A673 (cell line): ENCODE measurements around the gene VPS29. TPM values are rescaled to one million over a fixed set of nuclear protein-coding genes. Genes with fewer than 3 reads are reported as not detected.
A peak's percentile ranks its signal among the peaks of the same experiment; 100 is the strongest.

Experiments used
- BruUV-seq: library from RNA; stranded (reverse); fragments of 400-500 nt; replicated peaks from 2 replicates; lab custom pipeline; 2021; lab: Mats Ljungman, UMichigan
- CTCF ChIA-PET: fragments of 300-600 bp; sonication (Branson Sonifier 250); formaldehyde crosslinking; loops from one replicate; lab custom pipeline; 2022; ENCODE audit warnings: antibody characterized with exemption; lab: Charles Lee
- POLR2A ChIA-PET: fragments of 300-600 bp; sonication (Branson Sonifier 250); formaldehyde crosslinking; loops from one replicate; lab custom pipeline; 2022; ENCODE audit warnings: antibody characterized with exemption; ENCODE audit not compliant: low non-redundant PET; lab: Charles Lee
- DNase-seq: peaks from one replicate; pipeline ENCODE4 v3.0.0-alpha.2; 2015; ENCODE audit warnings: low spot score
- H3K27ac ChIP-seq: fragments of 200-600 bp; sonication (generic); 2 replicates; pipeline ENCODE4 v1.5.1; 2016; ENCODE audit warnings: mixed run types, low read depth, mild to moderate bottlenecking, mixed read lengths, antibody characterized with exemption, low read length; ENCODE audit not compliant: poor library complexity, severe bottlenecking
- H3K27me3 ChIP-seq: fragments of 200-600 bp; sonication (generic); replicated peaks from 2 replicates; pipeline ENCODE4 v1.6.1; 2017; ENCODE audit warnings: mixed run types, low read depth, mild to moderate bottlenecking, mixed read lengths, antibody characterized with exemption, low read length; ENCODE audit not compliant: insufficient read depth, poor library complexity
- H3K36me3 ChIP-seq: fragments of 200-600 bp; sonication (generic); 2 replicates; pipeline ENCODE4 v1.6.1; 2016; ENCODE audit warnings: mixed run types, mild to moderate bottlenecking, mixed read lengths, antibody characterized with exemption, low read length; ENCODE audit not compliant: insufficient read depth, poor library complexity, severe bottlenecking
- H3K4me1 ChIP-seq: fragments of 200-600 bp; sonication (generic); 2 replicates; pipeline ENCODE4 v1.6.1; 2017; ENCODE audit warnings: mixed run types, mild to moderate bottlenecking, mixed read lengths, antibody characterized with exemption, low read length; ENCODE audit not compliant: insufficient read depth, poor library complexity, severe bottlenecking
- H3K4me3 ChIP-seq: fragments of 200-600 bp; sonication (generic); 2 replicates; pipeline ENCODE4 v1.5.1; 2016; ENCODE audit warnings: low read depth, mixed run types, mild to moderate bottlenecking, mixed read lengths, low read length; ENCODE audit not compliant: poor library complexity, severe bottlenecking
- H3K9me3 ChIP-seq: fragments of 200-600 bp; sonication (generic); 2 replicates; pipeline ENCODE4 v1.6.1; 2016; ENCODE audit warnings: mixed run types, low read depth, mild to moderate bottlenecking, mixed read lengths, antibody characterized with exemption, low read length; ENCODE audit not compliant: poor library complexity, severe bottlenecking
- EZH2 ChIP-seq: fragments of 200-600 bp; sonication (generic); IDR thresholded peaks from 2 replicates; pipeline ENCODE4 v1.6.1; 2017; ENCODE audit warnings: borderline replicate concordance, low read depth, mild to moderate bottlenecking, mixed read lengths, antibody characterized with exemption, low read length; ENCODE audit not compliant: poor library complexity, severe bottlenecking
- intact Hi-C: fragments of 100-400 bp; cut with micrococcal nuclease; formaldehyde crosslinking; loops from one replicate; pipeline ENCODE4 v1.10.0; 2022; ENCODE audit not compliant: unreplicated experiment
- total RNA-seq: library from RNA; stranded (reverse); gene quantifications from 2 replicates; pipeline ENCODE4 v1.2.3, GENCODE V29; 2021
- TF ChIP-seq, protein P1 (sequence below): fragments of 300-800, 200-600 bp; sonication (generic); conservative IDR thresholded peaks from 2 replicates; pipeline ENCODE4 v1.5.1; 2017; ENCODE audit warnings: low read depth, mild to moderate bottlenecking, antibody characterized with exemption, low read length, moderate library complexity, mixed read lengths

The VPS29 gene
- total RNA-seq, 1 experiment from 2014 or later = 147 TPM

DNA sequence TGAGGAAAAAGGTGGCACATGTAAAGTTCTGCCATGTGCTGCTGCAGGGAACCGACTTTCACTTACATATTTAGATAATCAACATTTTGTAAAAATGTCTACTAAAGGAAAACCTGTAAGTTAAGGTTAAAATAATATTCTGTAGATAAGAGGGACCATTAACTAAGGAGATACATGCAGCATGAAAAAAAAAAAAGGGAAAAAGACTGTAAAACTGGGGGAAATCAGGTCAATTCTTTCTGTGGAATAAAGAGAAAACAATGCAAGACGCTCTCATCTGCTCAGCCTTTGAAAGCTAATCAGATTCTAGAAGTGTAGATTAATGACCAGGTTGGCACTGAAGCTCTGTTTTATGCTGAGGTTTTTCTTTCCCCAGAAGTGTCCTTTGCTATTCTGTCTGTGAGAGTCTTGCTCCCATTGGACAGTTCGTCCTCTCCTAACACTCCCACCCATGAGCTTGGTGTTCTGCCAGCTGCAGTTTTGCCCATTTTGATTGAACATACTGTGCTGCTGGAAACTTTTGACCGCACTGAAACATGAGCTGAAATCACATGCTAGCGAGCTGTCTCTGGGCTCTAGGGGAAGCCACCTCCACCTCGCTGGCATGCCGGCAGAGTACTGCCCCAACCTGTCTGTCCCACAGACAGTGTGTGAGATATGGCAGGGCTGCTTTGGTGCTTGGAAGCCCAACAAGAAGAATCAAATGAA, 41.5 kb upstream of the VPS29 start:
- H3K9me3 ChIP-seq = no peaks in the 10 kb centered on the region
- H3K4me3 ChIP-seq = no peak overlapping the region
- ChIA-PET POLR2A (no interaction called here), CTCF (interaction anchor here (0.9 kb wide), 1 partner anchor 9 kb away, joined by 3 read pairs; no protein-coding TSS in a partner anchor)
- TSS peak; percentile 9 for BruUV-seq
- H3K27me3 ChIP-seq = no peaks in the 10 kb centered on the region
- H3K4me1 ChIP-seq = peaks cover 50% of the 10 kb centered on the region
- no peak for TF ChIP-seq EZH2
- TF ChIP-seq, protein P1, sequence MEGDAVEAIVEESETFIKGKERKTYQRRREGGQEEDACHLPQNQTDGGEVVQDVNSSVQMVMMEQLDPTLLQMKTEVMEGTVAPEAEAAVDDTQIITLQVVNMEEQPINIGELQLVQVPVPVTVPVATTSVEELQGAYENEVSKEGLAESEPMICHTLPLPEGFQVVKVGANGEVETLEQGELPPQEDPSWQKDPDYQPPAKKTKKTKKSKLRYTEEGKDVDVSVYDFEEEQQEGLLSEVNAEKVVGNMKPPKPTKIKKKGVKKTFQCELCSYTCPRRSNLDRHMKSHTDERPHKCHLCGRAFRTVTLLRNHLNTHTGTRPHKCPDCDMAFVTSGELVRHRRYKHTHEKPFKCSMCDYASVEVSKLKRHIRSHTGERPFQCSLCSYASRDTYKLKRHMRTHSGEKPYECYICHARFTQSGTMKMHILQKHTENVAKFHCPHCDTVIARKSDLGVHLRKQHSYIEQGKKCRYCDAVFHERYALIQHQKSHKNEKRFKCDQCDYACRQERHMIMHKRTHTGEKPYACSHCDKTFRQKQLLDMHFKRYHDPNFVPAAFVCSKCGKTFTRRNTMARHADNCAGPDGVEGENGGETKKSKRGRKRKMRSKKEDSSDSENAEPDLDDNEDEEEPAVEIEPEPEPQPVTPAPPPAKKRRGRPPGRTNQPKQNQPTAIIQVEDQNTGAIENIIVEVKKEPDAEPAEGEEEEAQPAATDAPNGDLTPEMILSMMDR = no peak
- peak; percentile 93 for DNase-seq
- peaks cover 17% of the 10 kb centered on the region for H3K36me3 ChIP-seq
- intact Hi-C loops = no loop called here
- H3K27ac ChIP-seq = peak overlapping the region; percentile 74

DNA sequence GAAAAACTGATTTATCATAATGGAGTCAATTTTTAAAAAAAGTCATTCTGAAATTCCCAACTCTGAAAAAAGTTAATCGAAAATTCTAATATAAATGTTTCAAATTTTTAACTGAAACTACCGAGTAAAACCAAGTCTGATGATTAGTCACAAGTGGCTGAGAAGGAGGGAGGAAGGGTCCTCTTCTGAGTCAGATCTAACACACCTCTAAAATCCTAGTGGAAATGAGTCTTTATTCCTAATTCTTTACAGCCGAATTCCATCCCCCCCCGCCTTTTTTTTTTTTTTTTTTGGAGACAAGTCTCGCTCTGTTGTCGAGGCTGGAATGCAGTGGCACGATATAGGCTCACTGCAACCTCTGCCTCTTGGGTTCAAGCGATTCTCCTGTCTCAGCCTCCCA, 38.1 kb upstream of the VPS29 start:
- no peak for DNase-seq
- no TSS peak for BruUV-seq
- Histone ChIP-seq H3K36me3 (peaks cover 45% of the 10 kb centered on the region), H3K9me3 (no peaks in the 10 kb centered on the region), H3K4me3 (no peak overlapping the region), H3K27ac (no peak overlapping the region), H3K27me3 (no peaks in the 10 kb centered on the region), H3K4me1 (peaks cover 25% of the 10 kb centered on the region)
- intact Hi-C loops = no loop called here
- POLR2A ChIA-PET = no interaction called here
- TF ChIP-seq, protein P1 = no peak
- CTCF ChIA-PET = no interaction called here

DNA sequence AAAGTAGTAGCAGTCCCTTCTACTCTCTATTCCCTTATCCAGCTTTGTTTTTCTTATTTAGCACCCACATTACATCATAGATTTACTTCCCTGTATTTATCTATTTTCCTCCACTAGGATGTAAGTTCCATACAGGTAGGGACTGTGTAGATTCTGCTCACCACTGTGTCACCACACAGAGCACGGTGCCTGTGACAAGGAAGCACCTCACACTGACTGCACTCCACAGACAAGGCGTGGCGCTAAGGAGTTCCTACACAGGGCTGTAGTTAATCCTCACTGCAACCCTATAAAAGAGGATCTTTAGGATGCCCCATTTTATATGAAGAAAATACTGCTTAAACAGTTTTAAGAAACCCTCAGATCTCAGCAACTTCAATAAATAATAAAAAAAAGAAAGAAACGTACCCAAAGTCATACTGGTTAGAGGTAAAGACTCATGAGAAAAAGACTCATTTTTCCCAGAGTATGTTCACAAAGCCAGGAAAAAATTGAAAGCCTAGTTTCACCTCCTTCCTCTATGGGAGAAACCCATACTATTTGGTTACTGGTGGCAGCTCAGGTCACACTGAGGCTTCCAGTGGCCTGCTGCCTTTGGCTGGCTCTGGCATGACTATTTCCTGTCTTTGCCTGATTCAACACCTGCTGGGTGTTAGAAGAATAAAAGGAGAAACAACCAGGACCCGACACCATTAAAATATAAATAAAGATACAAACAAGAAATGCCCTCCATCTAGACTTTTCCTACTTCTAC, 37.1 kb upstream of the VPS29 start:
- no peak overlapping the region for H3K4me3 ChIP-seq
- ChIA-PET POLR2A (no interaction called here), CTCF (no interaction called here)
- no peak for DNase-seq
- no peaks in the 10 kb centered on the region for H3K27me3 ChIP-seq
- TF ChIP-seq, protein P1 = no peak
- no peak for TF ChIP-seq EZH2
- no peak overlapping the region for H3K27ac ChIP-seq
- H3K36me3 ChIP-seq = peaks cover 54% of the 10 kb centered on the region
- intact Hi-C loops = no loop called here
- peaks cover 21% of the 10 kb centered on the region for H3K4me1 ChIP-seq
- H3K9me3 ChIP-seq = no peaks in the 10 kb centered on the region
- no TSS peak for BruUV-seq
